Neuron (in vitro differentiated cells): ENCODE results near the gene ZNF132.
"Not testable (repeated sequence)": the region's sequence is repeated elsewhere in the genome, so short reads cannot be mapped to it uniquely, and the experiment has no call there.

Experiments
- H2AFZ ChIP-seq: one replicate; pipeline ENCODE4 v1.6.1; 2013; ENCODE audit warnings: low read depth, mild to moderate bottlenecking, inconsistent platforms, low read length, moderate library complexity
- H3K27me3 ChIP-seq: one replicate; pipeline ENCODE4 v1.6.1; 2013; ENCODE audit warnings: low read length; ENCODE audit not compliant: insufficient read depth
- H3K36me3 ChIP-seq: one replicate; pipeline ENCODE4 v1.6.1; 2013; ENCODE audit warnings: low read length; ENCODE audit not compliant: insufficient read depth
- H3K4me1 ChIP-seq: one replicate; pipeline ENCODE4 v1.6.1; 2013; ENCODE audit warnings: low read length; ENCODE audit not compliant: insufficient read depth
- H3K4me3 ChIP-seq: 2 replicates; pipeline ENCODE4 v1.5.1; 2013; ENCODE audit warnings: mild to moderate bottlenecking, low read length, moderate library complexity
- H3K9me3 ChIP-seq: one replicate; pipeline ENCODE4 v1.6.1; 2013; ENCODE audit warnings: low read length

The ZNF132 gene

GRCh38 chr19:58409010-58409790 lies 30.8 kb downstream of the ZNF132 start:
- Histone ChIP-seq H3K4me3 (peak overlapping the region; percentile 85), H3K4me1 (peaks cover 20% of the 10 kb centered on the region), H3K9me3 (no peaks in the 10 kb centered on the region), H2AFZ (peak overlapping the region; percentile 77), H3K27me3 (no peaks in the 10 kb centered on the region), H3K36me3 (no peaks in the 10 kb centered on the region)

- H3K27me3 ChIP-seq: no peaks in the 10 kb centered on the region
- peaks cover 20% of the 10 kb centered on the region for H3K4me1 ChIP-seq
- H2AFZ ChIP-seq: peak within 1 kb of the TSS; percentile 77
- H3K9me3 ChIP-seq: no peaks in the 10 kb centered on the region
- no peaks in the 10 kb centered on the region for H3K36me3 ChIP-seq
- peak within 1 kb of the TSS; percentile 85 for H3K4me3 ChIP-seq
Observed at GRCh38 chr19:58408152-58409009, 31.6 kb downstream of the ZNF132 start, which contains the start of gene ZNF584. Gene ZNF584, plus strand, starts transcription at chr19:58408649. Its CDS starts 499 bp downstream, at chr19:58409148.

- Histone ChIP-seq H3K4me1 (peaks cover 20% of the 10 kb centered on the region), H2AFZ (no peak overlapping the region), H3K4me3 (peak overlapping the region; percentile 85), H3K36me3 (no peaks in the 10 kb centered on the region), H3K27me3 (no peaks in the 10 kb centered on the region), H3K9me3 (no peaks in the 10 kb centered on the region)
Observed at GRCh38 chr19:58407658-58408151, 32.2 kb downstream of the ZNF132 start.

DNA sequence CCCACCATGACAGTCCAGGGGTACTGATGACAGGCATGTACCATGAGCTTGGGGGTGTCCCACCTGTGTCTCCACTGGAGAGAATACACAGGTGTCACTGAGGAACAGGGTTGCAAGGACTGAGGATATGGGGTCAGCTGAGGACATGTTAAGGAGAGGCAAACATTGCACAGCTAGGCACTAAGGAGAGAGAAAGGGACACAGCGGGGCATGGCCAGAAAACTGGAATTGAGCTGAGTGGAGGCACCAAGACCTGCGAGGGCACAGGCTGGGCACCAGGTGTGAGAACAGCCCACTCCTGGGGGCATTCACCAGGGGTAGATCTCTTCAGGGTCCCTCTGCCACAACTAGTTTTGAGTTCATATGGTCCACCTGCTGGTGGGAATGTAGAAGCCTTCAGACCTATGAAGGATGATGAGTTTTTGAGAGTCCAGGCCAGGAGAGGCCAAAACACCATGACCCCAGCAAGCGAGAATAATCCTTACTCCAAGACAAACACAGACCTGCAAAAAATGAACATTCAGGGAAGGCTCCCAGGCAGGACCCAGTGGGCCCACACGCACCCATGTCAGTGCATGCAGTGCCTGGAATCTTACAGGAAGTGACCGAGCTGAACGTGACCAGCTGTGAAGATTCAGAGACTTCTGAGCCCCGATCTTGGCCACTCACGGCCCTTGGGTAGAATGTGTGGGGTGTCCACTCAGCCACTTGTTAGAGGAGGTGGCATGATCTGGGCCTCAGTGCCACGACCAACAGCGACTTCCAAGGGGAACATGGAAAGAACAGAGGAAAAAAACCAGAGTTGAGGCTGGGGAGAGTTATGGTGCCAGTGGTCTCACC lies 32.9 kb downstream of the ZNF132 start:
- no peaks in the 10 kb centered on the region for H3K9me3 ChIP-seq
- no peak overlapping the region for H2AFZ ChIP-seq
- H3K4me1 ChIP-seq: peaks cover 22% of the 10 kb centered on the region
- peak overlapping the region; percentile 85 for H3K4me3 ChIP-seq
- H3K27me3 ChIP-seq: no peaks in the 10 kb centered on the region
- H3K36me3 ChIP-seq: no peaks in the 10 kb centered on the region

DNA sequence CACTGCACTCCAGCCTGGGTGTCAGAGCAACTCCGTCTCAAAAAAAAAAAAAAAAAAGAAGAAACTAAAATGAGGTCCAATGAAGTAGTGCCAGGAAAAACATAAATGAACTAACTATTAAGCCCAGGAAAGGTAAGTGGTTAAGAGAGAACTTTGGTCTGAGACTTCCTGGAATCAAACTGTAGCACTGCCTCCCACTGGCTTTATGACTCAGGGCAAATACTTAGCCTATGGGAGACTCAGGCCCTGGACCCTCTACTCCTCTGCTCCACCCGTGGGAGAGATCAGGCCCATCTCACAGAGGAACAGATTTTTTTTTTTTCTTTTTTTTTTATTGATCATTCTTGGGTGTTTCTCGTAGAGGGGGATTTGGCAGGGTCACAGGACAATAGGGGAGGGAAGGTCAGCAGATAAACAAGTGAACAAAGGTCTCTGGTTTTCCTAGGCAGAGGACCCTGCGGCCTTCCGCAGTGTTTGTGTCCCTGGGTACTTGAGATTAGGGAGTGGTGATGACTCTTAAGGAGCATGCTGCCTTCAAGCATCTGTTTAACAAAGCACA lies 36.0 kb downstream of the ZNF132 start:
- not testable (repeated sequence) for H3K27me3 ChIP-seq, H3K4me3 ChIP-seq, H2AFZ ChIP-seq, H3K36me3 ChIP-seq, H3K9me3 ChIP-seq
- H3K4me1 ChIP-seq: peaks cover 24% of the 10 kb centered on the region

- H3K36me3 ChIP-seq: peaks cover 3% of the 10 kb centered on the region
Observed at GRCh38 chr19:58401840-58402421, 38.0 kb downstream of the ZNF132 start.

GRCh38 chr19:58400916-58401839 lies 38.8 kb downstream of the ZNF132 start:
- Histone ChIP-seq H3K4me1 (peaks cover 11% of the 10 kb centered on the region), H3K27me3 (no peaks in the 10 kb centered on the region), H3K9me3 (no peaks in the 10 kb centered on the region), H2AFZ (no peak overlapping the region), H3K4me3 (peak overlapping the region; percentile 59), H3K36me3 (peaks cover 5% of the 10 kb centered on the region)

More at GRCh38 chr19:58401840-58402421, 38.0 kb downstream of the ZNF132 start:
- no peaks in the 10 kb centered on the region for H3K27me3 ChIP-seq
- H2AFZ ChIP-seq: no peak overlapping the region
- no peaks in the 10 kb centered on the region for H3K9me3 ChIP-seq
- H3K4me3 ChIP-seq: peak overlapping the region; percentile 59
- peaks cover 14% of the 10 kb centered on the region for H3K4me1 ChIP-seq

DNA sequence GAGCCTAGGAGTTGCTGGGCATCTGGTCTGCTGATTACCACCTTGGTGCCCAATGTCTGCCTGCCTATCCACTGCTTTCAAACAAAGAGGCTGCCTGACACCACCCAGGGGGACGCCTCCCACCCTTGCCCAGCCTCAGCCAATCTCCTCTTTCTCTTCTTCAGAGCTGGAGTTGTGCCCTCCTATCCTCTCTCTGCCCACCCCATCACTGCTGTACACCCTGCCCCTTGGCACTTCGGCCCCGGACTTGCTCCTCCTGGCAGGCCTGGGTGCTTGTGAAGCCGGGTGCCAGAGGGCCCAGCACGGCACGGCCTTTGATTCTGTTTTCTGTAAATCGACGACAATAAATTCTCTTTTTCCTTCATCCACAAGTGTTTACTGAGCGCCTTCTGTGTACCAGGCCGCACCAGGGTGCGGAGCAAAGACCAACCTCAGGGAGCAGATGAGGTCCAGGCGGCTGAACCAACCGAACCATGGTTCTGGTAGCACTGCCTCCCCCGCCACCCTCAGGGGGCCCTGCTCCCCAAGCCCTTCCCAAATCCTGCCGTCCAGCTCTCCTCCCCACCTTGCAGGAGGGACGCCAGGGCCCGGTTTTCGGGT lies 39.5 kb downstream of the ZNF132 start:
- H2AFZ ChIP-seq: no peak overlapping the region
- peaks cover 8% of the 10 kb centered on the region for H3K36me3 ChIP-seq
- H3K27me3 ChIP-seq: no peaks in the 10 kb centered on the region
- no peaks in the 10 kb centered on the region for H3K9me3 ChIP-seq
- H3K4me1 ChIP-seq: peaks cover 11% of the 10 kb centered on the region
- H3K4me3 ChIP-seq: peak overlapping the region; percentile 59

- H2AFZ ChIP-seq: no peak overlapping the region
Observed at GRCh38 chr19:58399903-58400302, 40.0 kb downstream of the ZNF132 start.

GRCh38 chr19:58398545-58398944 lies 41.4 kb downstream of the ZNF132 start:
- peaks cover 11% of the 10 kb centered on the region for H3K4me1 ChIP-seq
- H3K4me3 ChIP-seq: no peak overlapping the region
- H3K9me3 ChIP-seq: no peaks in the 10 kb centered on the region
- no peak overlapping the region for H2AFZ ChIP-seq
- H3K36me3 ChIP-seq: peaks cover 26% of the 10 kb centered on the region
- no peaks in the 10 kb centered on the region for H3K27me3 ChIP-seq

More at GRCh38 chr19:58399903-58400302, 40.0 kb downstream of the ZNF132 start:
- H3K36me3 ChIP-seq: peaks cover 12% of the 10 kb centered on the region
- no peaks in the 10 kb centered on the region for H3K27me3 ChIP-seq
- no peaks in the 10 kb centered on the region for H3K9me3 ChIP-seq
- peak overlapping the region; percentile 59 for H3K4me3 ChIP-seq
- peaks cover 11% of the 10 kb centered on the region for H3K4me1 ChIP-seq

DNA sequence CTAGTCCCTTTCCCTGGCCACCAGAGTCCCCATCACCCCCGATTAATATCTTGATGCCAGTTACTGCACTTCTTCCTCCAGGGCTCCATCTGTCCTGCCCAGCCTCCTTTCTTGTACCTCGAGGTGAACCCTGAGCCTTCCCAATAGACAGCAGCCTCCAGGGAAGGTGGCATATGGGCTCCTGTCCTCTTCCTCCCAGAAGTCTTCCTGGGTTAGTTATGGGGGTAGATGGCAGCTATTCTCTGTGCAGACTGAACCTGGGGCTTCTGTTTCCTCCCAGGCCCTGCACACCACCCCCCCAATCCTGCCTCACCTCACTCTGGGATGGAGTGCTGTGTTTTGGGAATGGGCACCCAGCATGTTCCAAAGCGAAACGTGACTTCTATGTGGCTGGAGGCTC lies 41.9 kb downstream of the ZNF132 start:
- no peak overlapping the region for H3K4me3 ChIP-seq
- H2AFZ ChIP-seq: no peak overlapping the region
- H3K27me3 ChIP-seq: no peaks in the 10 kb centered on the region
- H3K9me3 ChIP-seq: no peaks in the 10 kb centered on the region
- peaks cover 11% of the 10 kb centered on the region for H3K4me1 ChIP-seq
- H3K36me3 ChIP-seq: peaks cover 30% of the 10 kb centered on the region
